SK-N-MC (cell line): ENCODE data around the gene BUB1B.
"Not testable (repeated sequence)": the region's sequence is repeated elsewhere in the genome, so short reads cannot be mapped to it uniquely, and the experiment has no call there.

Experiments
- DNase-seq: peaks from one replicate; pipeline ENCODE4 v3.0.0-alpha.2; 2011; ENCODE audit warnings: low read depth, low spot score
- H3K27ac ChIP-seq: fragments of 200-600 bp; sonication (generic); 2 replicates; pipeline ENCODE4 v1.5.1; 2016; ENCODE audit warnings: mixed run types
- H3K36me3 ChIP-seq: fragments of 200-600 bp; sonication (generic); 2 replicates; pipeline ENCODE4 v1.6.1; 2017; ENCODE audit warnings: antibody characterized with exemption, low read length, mixed read lengths; ENCODE audit not compliant: insufficient read depth
- H3K4me3 ChIP-seq: fragments of 200-600 bp; sonication (generic); 2 replicates; pipeline ENCODE4 v1.5.1; 2016
- H3K9ac ChIP-seq: fragments of 200-600 bp; sonication (generic); 2 replicates; pipeline ENCODE4 v1.8.0; 2017; ENCODE audit warnings: mixed run types, mixed read lengths; ENCODE audit not compliant: insufficient read length
- H3K9me3 ChIP-seq: fragments of 200-600 bp; sonication (generic); 2 replicates; pipeline ENCODE4 v1.6.1; 2017; ENCODE audit warnings: low read depth, mild to moderate bottlenecking, antibody characterized with exemption, low read length, moderate library complexity, mixed read lengths
- EZH2 ChIP-seq: fragments of 200-600 bp; sonication (generic); IDR thresholded peaks from one replicate; pipeline ENCODE4 v1.6.1; 2017; ENCODE audit warnings: antibody characterized with exemption
- FOXP2 ChIP-seq: optimal IDR thresholded peaks from 2 replicates; pipeline ENCODE3; 2011; ENCODE audit warnings: mild to moderate bottlenecking, moderate library complexity; ENCODE audit not compliant: insufficient read depth; ENCODE audit errors: extremely low read length, control extremely low read depth
- POLR2AphosphoS5 ChIP-seq: IDR thresholded peaks from 2 replicates; pipeline ENCODE4 v1.6.1; 2012; ENCODE audit warnings: mild to moderate bottlenecking, low read depth, low read length, borderline replicate concordance

The BUB1B gene, protein sequence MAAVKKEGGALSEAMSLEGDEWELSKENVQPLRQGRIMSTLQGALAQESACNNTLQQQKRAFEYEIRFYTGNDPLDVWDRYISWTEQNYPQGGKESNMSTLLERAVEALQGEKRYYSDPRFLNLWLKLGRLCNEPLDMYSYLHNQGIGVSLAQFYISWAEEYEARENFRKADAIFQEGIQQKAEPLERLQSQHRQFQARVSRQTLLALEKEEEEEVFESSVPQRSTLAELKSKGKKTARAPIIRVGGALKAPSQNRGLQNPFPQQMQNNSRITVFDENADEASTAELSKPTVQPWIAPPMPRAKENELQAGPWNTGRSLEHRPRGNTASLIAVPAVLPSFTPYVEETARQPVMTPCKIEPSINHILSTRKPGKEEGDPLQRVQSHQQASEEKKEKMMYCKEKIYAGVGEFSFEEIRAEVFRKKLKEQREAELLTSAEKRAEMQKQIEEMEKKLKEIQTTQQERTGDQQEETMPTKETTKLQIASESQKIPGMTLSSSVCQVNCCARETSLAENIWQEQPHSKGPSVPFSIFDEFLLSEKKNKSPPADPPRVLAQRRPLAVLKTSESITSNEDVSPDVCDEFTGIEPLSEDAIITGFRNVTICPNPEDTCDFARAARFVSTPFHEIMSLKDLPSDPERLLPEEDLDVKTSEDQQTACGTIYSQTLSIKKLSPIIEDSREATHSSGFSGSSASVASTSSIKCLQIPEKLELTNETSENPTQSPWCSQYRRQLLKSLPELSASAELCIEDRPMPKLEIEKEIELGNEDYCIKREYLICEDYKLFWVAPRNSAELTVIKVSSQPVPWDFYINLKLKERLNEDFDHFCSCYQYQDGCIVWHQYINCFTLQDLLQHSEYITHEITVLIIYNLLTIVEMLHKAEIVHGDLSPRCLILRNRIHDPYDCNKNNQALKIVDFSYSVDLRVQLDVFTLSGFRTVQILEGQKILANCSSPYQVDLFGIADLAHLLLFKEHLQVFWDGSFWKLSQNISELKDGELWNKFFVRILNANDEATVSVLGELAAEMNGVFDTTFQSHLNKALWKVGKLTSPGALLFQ

DNA sequence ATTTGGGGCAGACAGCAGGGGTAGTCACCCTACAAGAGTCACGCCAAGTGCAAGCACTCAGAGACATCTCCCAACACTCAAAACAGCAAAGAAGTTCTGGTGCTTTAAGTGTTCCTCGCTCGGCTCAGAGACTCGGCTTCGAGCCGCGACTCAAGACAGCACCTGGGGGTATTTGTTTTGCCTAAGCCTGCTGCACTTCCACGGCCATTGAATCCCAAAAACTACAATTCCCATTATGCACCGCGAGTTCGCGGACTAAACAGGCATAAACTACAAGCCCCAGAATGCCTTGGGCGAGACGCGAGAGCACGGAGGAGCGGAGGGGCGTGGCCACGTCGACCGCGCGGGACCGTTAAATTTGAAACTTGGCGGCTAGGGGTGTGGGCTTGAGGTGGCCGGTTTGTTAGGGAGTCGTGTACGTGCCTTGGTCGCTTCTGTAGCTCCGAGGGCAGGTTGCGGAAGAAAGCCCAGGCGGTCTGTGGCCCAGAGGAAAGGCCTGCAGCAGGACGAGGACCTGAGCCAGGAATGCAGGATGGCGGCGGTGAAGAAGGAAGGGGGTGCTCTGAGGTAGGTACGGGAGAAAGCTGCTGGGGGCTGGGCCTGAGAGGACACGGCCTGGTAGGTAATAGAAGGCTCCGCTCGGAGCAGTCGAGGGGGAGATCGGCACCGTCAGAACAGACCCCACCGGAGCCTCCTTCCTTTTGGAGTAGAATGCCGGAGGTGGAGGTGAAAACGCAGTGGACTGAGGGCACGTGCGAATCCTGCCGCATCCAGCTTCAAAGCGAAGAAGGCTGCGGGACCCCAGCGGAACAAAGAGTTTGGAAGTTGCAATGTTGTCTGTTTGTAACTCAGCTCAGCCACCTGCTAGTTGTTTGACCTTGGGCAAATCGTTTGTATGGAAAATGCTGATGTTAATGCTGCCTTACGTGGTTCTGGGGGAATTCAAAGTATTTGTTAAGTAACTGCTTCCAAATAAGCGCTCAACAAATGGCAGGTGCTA is at the start of gene BUB1B:
Gene BUB1B (plus strand): TSS at position 381 of the 1,000 bp plus-strand sequence. CDS start 152 bp downstream, at position 533.
- Histone ChIP-seq H3K36me3 (peaks cover 43% of the 10 kb centered on the region), H3K9ac (peak within 1 kb of the TSS; percentile 87), H3K9me3 (no peaks in the 10 kb centered on the region), H3K27ac (peak within 1 kb of the TSS; percentile 79), H3K4me3 (peak within 1 kb of the TSS; percentile 87)
- TF ChIP-seq FOXP2 = peak; percentile 88
- peak; percentile 92 for TF ChIP-seq POLR2AphosphoS5
- TF ChIP-seq EZH2 = no peak
- DNase-seq = peak; percentile 88

DNA sequence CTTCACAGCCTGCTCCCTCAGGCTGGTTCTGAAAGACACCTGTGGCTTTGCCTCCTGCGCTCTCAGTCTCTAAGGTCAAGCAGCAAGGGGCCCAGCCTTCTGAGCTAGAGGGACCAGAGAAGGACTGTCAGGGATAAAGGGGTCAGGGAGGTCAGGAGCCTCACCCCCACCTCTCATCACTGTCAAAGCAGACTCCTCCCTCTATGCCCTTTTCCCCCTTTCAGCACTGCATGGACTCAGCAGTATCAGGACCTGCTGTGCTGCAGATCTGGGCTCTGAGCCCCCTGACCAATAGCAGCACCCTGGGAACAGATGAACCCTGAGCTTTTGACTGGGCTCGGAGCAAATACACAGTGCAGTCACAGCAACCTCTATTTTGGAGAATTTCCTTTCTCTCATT is 49.0 kb upstream of the BUB1B start:
- Histone ChIP-seq H3K9ac (no peak overlapping the region), H3K27ac (no peak overlapping the region), H3K4me3 (no peak overlapping the region), H3K9me3 (no peaks in the 10 kb centered on the region), H3K36me3 (no peaks in the 10 kb centered on the region)
- no peak for TF ChIP-seq FOXP2
- TF ChIP-seq EZH2 = no peak
- no peak for TF ChIP-seq POLR2AphosphoS5
- no peak for DNase-seq

DNA sequence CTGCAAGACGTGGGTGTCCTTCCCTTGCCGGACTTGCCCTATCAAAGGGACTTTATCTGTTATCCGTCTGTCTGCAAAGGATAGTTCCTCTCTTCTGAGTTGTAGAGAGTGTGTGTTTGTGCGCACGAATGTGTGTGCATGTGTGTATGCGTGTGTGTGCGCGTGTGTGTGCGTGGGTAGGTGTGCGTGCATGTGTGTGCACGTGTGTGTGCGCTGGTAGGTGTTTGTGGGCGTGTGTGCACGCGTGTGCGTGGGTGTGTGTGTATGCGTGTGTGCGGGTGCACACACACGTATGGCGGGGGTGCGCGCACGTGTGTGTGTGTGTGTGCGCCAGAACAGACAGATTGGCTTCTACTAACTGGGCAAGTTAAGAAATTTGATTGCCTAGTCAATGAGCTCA is 48.1 kb upstream of the BUB1B start:
- DNase-seq = no peak
- Histone ChIP-seq H3K9me3 (no peaks in the 10 kb centered on the region), H3K4me3 (no peak overlapping the region), H3K27ac (no peak overlapping the region), H3K9ac (no peak overlapping the region), H3K36me3 (no peaks in the 10 kb centered on the region)
- no peak for TF ChIP-seq EZH2
- no peak for TF ChIP-seq FOXP2
- no peak for TF ChIP-seq POLR2AphosphoS5

DNA sequence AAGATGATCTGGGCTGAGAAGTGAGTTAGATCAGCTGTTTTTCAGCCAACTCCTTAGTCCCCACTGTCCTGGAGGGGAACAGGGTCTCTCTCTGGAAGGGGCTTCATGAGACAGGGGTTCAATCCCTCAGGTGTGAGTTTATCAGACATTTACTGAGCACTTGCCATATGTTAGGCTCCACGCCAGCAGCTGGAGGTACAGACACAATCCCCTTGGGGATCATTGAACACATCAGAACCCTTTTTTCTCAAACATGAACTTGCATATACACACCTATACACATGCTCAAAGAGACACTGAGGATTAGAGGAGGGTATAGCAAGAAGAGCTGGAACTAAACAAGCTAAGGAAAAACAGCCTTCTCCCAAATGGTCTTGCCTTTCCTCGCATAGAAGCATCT is 46.7 kb upstream of the BUB1B start:
- TF ChIP-seq FOXP2 (no peak), EZH2 (no peak)
- Histone ChIP-seq H3K4me3 (no peak overlapping the region), H3K9ac (no peak overlapping the region), H3K9me3 (no peaks in the 10 kb centered on the region), H3K27ac (no peak overlapping the region), H3K36me3 (no peaks in the 10 kb centered on the region)
- DNase-seq = no peak

DNA sequence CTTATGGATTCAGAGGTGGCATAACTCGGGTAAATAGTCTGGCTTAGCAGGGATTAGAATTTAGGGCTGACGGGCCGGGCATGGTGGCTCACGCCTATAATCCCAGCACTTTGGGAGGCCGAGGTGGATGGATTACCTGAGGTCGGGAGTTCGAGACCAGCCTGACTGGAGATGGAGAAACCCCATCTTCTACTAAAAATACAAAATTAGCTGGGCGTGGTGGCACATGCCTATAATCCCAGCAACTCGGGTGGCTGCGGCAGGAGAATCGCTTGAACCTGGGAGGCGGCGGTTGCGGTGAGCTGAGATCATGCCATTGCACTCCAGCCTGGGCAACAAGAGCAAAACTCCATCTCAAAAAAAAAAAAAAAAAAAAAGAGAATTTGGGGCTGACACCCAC is 45.8 kb upstream of the BUB1B start:
- not testable (repeated sequence) for H3K4me3 ChIP-seq, H3K9me3 ChIP-seq, H3K27ac ChIP-seq, H3K9ac ChIP-seq, DNase-seq, H3K36me3 ChIP-seq

DNA sequence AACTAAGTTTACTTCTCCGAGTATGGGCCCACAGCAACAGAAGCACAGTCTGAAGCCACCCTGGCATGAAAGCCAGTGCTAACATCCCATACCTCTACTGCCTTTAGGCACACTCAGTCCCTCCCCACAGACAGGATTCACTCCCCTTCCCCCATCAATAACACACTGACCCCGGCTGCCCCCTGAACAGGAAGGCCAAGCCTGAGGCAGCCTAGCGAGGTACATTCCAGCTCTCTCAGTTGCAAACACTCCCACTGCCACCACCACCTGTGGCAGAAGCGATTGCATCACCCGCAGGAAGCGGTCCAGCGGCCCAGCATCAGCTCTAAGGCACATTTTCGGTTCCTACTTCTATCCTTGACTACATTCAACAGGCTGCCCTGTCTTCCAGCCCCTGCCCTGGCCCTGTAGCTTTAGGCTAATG is 45.2 kb upstream of the BUB1B start:
- no peak for DNase-seq
- Histone ChIP-seq H3K9ac (no peak overlapping the region), H3K4me3 (no peak overlapping the region)

DNA sequence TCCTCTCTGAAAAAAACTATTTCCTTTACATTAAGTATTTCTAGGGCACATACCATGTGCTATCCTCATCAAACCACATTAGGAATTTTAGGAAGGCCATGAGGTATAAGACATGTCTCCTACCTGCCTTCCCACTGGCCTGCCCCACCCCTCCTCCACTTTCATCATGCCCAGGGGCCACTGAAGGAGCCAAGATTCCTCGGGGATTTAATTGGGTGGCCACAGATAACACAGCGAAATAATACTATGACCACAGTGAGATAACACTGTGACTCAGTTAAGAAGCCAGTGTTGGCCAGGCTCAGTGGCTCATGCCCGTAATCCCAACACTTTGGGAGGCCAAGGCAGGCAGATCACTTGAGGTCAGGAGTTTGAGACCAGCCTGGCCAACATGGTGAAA is 42.4 kb upstream of the BUB1B start:
- TF ChIP-seq POLR2AphosphoS5 = no peak
- TF ChIP-seq EZH2 = no peak
- no peak for TF ChIP-seq FOXP2

More for the DNA sequence above, 45.2 kb upstream of the BUB1B start:
- Histone ChIP-seq H3K36me3 (no peaks in the 10 kb centered on the region), H3K27ac (no peak overlapping the region), H3K9me3 (no peaks in the 10 kb centered on the region)
- no peak for TF ChIP-seq EZH2
- TF ChIP-seq POLR2AphosphoS5 = no peak

More for the DNA sequence above, 42.4 kb upstream of the BUB1B start:
- H3K36me3 ChIP-seq = no peaks in the 10 kb centered on the region
- no peaks in the 10 kb centered on the region for H3K9me3 ChIP-seq
- no peak for DNase-seq
- H3K4me3 ChIP-seq = no peak overlapping the region
- H3K9ac ChIP-seq = no peak overlapping the region
- H3K27ac ChIP-seq = no peak overlapping the region
